Stomach smooth muscle (tissue), 2 donors: ENCODE data around the gene RNF212B.
A peak's percentile ranks its signal among the peaks of the same experiment; 100 is the strongest.
"Not testable (repeated sequence)": the region's sequence is repeated elsewhere in the genome, so short reads cannot be mapped to it uniquely, and the experiment has no call there.

Experiments used
- H3K27ac ChIP-seq: one replicate; pipeline ENCODE4 v1.7.0; 2013; ENCODE audit warnings: mild to moderate bottlenecking, low read length, inconsistent platforms
- H3K27me3 ChIP-seq, 2 donors: one replicate each; pipeline ENCODE4 v1.7.0; 2013; ENCODE audit warnings: low read length in 2 of 2; ENCODE audit not compliant: insufficient read depth in 2 of 2, control insufficient read depth in 1 of 2
- H3K36me3 ChIP-seq, 2 donors: one replicate each; pipeline ENCODE4 v1.7.0; 2013; ENCODE audit warnings: low read length in 2 of 2; ENCODE audit not compliant: control insufficient read depth in 2 of 2, insufficient read depth in 2 of 2
- H3K4me1 ChIP-seq: one replicate; pipeline ENCODE4 v1.7.0; 2013; ENCODE audit warnings: low read length; ENCODE audit not compliant: control insufficient read depth, insufficient read depth
- H3K4me3 ChIP-seq, 2 donors: one replicate each; pipeline ENCODE4 v1.7.0; 2013; ENCODE audit warnings: low read length in 2 of 2
- H3K9ac ChIP-seq, 2 donors: one replicate each; pipeline ENCODE4 v1.7.0; 2013; ENCODE audit warnings: low read length in 2 of 2, mild to moderate bottlenecking in 1 of 2
- H3K9me3 ChIP-seq, 2 donors: one replicate each; pipeline ENCODE4 v1.7.0; 2013; ENCODE audit warnings: low read length in 2 of 2; ENCODE audit not compliant: control insufficient read depth in 2 of 2
- donor health status: healthy.
- donor health status: Pancreatic carcinoma.

The RNF212B gene

GRCh38 chr14:23277189-23277588 is 39.5 kb downstream of the RNF212B start:
- no peaks in the 10 kb centered on the region for H3K4me1 ChIP-seq
- no peak overlapping the region for H3K4me3 ChIP-seq
- no peak overlapping the region for H3K27ac ChIP-seq
- H3K36me3 ChIP-seq, result peaks cover 6 to 8% of the 10 kb centered on the region in 2 donors
- no peaks in the 10 kb centered on the region for H3K27me3 ChIP-seq
- H3K9me3 ChIP-seq, result no peaks in the 10 kb centered on the region
- no peak overlapping the region for H3K9ac ChIP-seq

DNA sequence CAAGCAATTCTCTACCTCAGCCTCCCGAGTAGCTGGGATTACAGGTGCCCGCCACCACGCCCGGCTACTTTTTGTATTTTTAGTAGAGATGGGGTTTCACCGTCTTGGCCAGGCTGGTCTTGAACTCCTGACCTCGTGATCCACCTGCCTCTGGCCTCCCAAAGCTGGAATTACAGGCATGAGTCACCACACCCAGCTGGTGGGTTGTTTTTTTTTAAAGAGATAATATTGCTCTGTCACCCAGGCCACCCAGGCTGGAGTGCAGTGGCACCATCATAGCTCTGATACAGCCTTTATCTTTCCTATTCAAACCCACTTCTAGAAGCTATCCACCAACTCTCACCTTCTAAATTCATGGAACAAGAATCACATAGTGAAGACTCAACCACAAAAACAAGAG is 40.2 kb downstream of the RNF212B start:
- H3K27ac ChIP-seq, H3K9me3 ChIP-seq, H3K27me3 ChIP-seq, H3K9ac ChIP-seq, H3K4me3 ChIP-seq, H3K4me1 ChIP-seq, H3K36me3 ChIP-seq: not testable (repeated sequence)

DNA sequence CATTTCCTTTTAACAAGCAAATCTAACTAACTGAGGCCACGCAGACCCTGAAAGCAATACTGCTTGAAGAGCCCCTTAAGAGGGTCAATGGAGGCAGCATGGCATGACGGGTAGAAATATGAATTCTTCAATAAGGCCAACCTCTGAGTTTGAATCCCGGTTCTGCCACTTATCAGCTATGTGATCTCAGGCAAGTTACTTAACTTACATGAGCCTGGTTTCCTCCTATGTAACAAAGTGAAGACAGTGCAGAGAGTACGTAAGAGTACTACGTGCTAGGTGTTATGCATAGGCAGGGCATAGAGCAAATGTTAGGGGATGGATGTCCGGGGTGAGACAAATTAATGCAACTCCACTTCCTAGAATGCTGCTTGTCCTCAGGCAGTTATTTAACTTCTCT is 43.5 kb downstream of the RNF212B start:
- H3K4me3 ChIP-seq, result no peak overlapping the region
- H3K4me1 ChIP-seq, result peaks cover 5% of the 10 kb centered on the region
- peaks cover 1 to 5% of the 10 kb centered on the region in 2 donors for H3K36me3 ChIP-seq
- H3K9me3 ChIP-seq, result no peaks in the 10 kb centered on the region
- no peak overlapping the region for H3K27ac ChIP-seq
- H3K27me3 ChIP-seq, result no peaks in the 10 kb centered on the region
- no peak overlapping the region for H3K9ac ChIP-seq

DNA sequence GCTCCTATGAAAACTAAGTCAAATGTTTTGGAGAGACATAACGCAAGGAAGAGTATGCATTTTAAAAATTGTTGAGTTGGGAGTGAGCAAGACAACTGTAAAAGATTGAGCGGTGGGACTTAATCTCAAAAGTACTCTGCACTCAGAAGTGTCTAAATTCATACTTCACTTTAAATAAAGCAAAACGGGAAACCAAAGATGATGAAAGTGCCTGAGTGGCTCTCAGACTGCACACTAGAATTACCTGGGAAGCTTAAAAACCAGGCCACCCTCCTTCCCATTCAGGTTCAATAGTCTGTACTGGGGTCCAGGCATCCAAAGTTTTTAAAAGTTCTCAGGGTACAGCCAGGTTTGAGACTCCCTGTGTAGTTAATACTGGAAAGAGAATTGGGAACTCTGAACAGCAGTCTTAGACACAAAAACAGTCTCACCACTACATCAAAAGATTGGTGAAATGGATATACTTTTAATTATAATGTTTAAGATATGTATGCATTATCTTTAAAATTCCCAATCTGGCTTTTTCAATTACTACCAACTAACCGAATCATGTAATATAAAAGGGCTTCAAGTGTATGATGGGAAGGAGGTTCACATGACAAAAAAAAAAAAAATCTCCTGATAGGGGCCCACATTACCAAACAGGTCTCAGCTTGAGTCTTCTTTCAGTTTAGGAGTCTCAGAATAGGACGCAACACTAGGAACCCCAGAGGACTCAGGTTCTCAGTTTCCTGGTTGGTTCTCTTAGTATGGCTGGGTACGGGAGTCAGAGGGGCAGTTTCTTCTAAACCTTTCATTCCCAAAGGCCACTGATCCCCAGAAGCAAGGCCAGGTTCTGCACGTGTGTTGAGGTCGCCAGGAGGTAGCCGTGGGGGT is 47.2 kb downstream of the RNF212B start:
- H3K9me3 ChIP-seq, result no peaks in the 10 kb centered on the region
- H3K27ac ChIP-seq, result peak overlapping the region; percentile 98
- peak overlapping the region; percentile 87 to 97 for H3K9ac ChIP-seq
- peaks cover 10% of the 10 kb centered on the region for H3K4me1 ChIP-seq
- peaks cover 0 to 2% of the 10 kb centered on the region in 2 donors for H3K36me3 ChIP-seq
- peak overlapping the region; percentile 90 to 92 for H3K4me3 ChIP-seq
- no peaks in the 10 kb centered on the region for H3K27me3 ChIP-seq

DNA sequence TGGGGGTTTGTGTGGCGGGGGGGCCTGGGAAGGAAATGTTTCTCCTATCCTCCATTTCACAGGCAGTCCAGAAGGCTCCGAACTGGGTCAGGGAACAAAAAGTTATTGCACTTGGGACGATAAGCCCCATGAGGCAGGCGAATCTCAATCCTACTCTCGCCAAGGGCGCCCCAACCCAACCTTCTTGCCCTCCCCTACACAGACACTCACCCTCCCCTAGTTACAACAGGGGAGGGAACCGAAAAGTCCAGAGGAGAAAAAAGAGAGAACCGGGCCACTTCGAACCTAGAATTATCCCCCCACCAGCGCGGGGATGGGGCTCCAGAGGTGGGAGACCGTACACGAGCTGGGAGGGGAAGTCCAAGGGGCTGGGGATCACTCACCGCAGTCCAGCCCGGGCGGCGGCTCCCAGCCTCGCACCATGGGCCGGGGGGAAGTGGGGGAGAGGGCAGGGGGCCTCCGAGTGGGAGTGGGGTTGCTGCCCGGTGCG is 47.8 kb downstream of the RNF212B start:
- Histone ChIP-seq H3K36me3 (peaks cover 0 to 2% of the 10 kb centered on the region in 2 donors), H3K4me3 (peak overlapping the region; percentile 90 to 92), H3K4me1 (peaks cover 10% of the 10 kb centered on the region), H3K27me3 (no peaks in the 10 kb centered on the region), H3K27ac (peak overlapping the region; percentile 98), H3K9ac (peak overlapping the region; percentile 87 to 97), H3K9me3 (no peaks in the 10 kb centered on the region)

DNA sequence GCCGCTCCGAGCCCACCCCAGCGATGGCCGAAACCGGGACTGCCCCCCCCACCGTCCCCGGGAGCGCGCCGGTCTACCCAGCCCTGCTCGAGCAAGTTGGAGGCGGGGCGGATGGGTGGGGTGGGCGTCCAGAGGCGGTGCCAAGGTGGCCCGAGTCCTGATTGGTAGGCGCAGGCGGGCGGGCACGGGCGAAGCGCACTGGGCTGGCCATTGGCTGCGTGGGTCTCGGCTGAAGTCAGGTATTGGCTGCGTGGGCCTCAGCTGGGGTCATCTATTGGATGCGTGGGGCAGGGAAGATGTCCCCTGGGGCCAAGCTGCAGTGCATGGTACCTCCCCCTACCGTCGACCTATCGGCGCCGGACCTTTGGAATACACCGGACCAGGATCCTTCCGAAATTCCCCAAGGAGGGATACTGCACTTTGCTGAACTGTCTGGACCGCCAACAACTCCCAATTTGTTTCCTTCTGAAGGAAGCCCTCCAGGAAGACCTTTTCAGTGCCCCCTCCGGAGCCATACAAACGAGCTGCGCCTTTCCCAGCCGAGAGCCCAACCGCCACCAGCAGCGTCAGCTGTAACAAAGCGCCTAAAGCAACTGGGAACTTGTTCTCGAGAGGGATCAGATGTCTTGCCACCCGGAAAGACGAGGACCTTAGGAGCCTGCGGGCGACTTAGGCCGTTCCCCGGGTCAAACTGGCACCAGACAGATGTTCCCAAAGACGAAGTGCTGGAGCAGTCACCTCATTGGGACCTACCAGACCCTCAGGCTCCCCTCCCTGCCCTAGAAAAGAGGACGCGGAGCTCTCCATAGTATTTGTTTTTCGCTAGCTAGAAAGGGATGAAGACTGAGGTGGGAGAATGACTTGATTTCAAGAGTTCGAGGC is 48.5 kb downstream of the RNF212B start, which contains the start of gene HOMEZ:
Gene HOMEZ (minus strand): TSS at position 113 of the 882 bp plus-strand sequence. CDS start 180 bp downstream, outside the sequence.
- Histone ChIP-seq H3K27me3 (peaks cover 0 to 1% of the 10 kb centered on the region in 2 donors), H3K27ac (peak within 1 kb of the TSS; percentile 98), H3K36me3 (peaks cover 0 to under 1% of the 10 kb centered on the region in 2 donors), H3K9me3 (no peaks in the 10 kb centered on the region), H3K4me1 (peaks cover 10% of the 10 kb centered on the region), H3K9ac (peak within 1 kb of the TSS; percentile 95 to 97), H3K4me3 (peak within 1 kb of the TSS; percentile 90 to 92)

GRCh38 chr14:23286902-23287479 is 49.3 kb downstream of the RNF212B start:
- peak overlapping the region; percentile 90 to 92 for H3K4me3 ChIP-seq
- peaks cover 10% of the 10 kb centered on the region for H3K4me1 ChIP-seq
- peak overlapping the region; percentile 98 for H3K27ac ChIP-seq
- H3K36me3 ChIP-seq, result no peaks in the 10 kb centered on the region
- H3K9me3 ChIP-seq, result no peaks in the 10 kb centered on the region
- peaks cover 0 to 8% of the 10 kb centered on the region in 2 donors for H3K27me3 ChIP-seq
- H3K9ac ChIP-seq, result peak overlapping the region; percentile 84 to 95

DNA sequence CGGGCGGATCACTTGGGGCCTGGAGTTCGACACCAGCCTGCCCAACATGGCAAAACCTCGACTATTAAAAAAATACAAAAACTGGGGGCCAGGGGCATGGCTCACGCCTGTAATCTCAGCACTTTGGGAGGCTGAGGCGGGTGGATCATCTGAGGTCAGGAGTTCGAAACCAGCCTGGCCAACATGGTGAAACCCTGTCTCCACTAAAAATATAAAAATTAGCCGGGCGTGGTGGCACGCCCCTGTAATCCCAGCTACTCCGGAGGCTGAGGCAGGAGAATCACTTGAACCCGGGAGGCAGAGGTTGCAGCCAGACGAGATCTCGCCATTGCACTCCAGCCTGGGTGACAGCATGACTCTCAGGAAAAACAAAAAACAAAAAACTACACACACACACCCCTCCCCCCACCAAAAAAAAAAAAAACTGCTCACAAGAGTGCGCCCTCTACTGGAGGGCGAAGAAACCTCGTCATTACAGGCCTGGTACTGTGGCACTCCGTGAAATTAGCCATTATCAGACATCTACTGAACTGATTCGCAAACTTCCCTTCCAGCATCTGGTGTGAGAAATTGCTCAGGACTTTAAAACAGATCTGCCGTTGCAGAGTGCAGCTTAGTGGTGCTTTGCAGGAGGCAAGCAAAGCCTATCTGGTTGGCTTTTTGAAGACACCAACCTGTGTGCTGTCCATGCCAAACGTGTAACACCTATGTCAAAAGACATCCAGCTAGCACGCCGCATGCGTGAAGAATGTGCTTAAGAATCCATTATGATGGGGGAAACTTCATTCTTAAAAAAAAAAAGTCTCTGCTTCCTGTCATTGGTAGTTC is 57.2 kb downstream of the RNF212B start:
- Histone ChIP-seq H3K27me3 (peaks cover 0 to 13% of the 10 kb centered on the region in 2 donors), H3K9ac (peak overlapping the region in 1 of 2 donors; percentile 36), H3K27ac (no peak overlapping the region), H3K4me3 (peak overlapping the region in 1 of 2 donors; percentile 47), H3K36me3 (peaks cover 9 to 11% of the 10 kb centered on the region in 2 donors), H3K9me3 (no peaks in the 10 kb centered on the region), H3K4me1 (peaks cover 10% of the 10 kb centered on the region)

DNA sequence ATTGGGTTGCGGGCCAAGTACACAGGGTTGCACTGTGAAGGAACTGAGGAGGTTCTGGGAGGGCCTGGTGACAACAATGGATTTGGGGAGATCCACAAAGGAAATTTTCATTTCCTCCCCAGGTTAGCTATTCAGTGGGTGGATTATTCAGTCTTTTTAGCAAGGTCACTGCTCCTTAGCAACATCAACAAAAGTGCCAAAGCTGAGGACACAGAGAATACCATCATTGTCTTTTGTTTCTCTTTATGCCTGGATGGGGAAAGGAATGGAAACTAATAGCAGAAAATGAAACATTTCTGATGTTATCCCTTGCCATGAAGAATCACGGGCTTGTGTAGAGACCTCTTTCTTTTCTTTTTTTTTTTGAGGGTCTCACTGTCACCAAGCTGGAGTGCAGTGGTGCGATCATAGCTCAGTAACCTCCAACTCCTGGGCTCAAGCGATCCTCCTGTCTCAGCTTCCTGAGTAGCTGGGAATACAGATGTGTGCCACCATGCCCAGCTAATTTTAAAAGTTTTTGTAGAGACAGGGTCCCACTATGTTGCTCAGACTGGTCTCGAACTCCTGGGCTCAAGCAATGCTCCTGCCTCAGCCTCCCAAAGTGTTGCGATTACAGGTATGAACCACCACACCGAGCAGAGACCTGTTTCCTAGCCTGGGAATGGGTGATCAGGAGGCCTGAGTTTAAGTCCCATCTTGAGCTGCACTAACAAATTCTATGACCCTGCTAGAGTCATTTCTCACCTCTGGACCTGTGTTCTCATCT is 58.5 kb downstream of the RNF212B start:
- Histone ChIP-seq H3K9ac (peak overlapping the region in 1 of 2 donors; percentile 20), H3K27ac (peak overlapping the region; percentile 46), H3K27me3 (peaks cover 0 to 13% of the 10 kb centered on the region in 2 donors), H3K4me1 (peaks cover 20% of the 10 kb centered on the region), H3K4me3 (no peak overlapping the region), H3K36me3 (peaks cover 9 to 11% of the 10 kb centered on the region in 2 donors), H3K9me3 (no peaks in the 10 kb centered on the region)
